ENCODE measurements around the gene PATE3. TPM values are rescaled to one million over a fixed set of nuclear protein-coding genes. Genes with fewer than 3 reads are reported as not detected.

PATE3 gene
- total RNA-seq, 1 experiment from 2014 or later = not detected

DNA sequence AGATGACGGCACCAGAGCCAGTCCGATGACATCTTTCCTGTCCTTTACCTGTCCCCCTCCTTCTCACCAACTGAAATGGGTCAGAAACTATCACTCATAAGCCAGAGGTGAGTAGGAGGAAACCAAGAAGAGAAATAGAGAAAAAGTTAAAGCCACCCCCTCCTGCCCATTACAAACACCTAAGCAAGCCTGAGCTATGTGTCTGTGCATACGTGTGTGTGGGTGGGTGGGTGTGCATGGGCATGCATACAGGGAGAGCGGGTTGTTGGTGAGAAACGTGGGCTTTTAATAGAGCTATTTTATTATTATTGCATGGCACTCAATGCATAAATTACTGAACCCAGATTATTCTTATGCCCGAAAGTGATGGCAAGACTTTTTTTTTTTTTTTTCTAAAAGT lies 47.8 kb downstream of the PATE3 start:
- DNase-seq (ENCODE audit: extremely low read depth, low read depth) = no peak

Other genes starting within 250 kb of the PATE3 start
- gene EI24, start 218.7 kb upstream of the PATE3 start, total RNA-seq (2014; rRNA removed; shearing (Covaris generic)) = 102 and 103 TPM in 2 replicates
- gene STT3A, start 195.3 kb upstream of the PATE3 start, total RNA-seq (2014; rRNA removed; shearing (Covaris generic)) = 176 and 198 TPM in 2 replicates
- 36.1 and 38.7 TPM in 2 replicates for gene CHEK1, start 163.0 kb upstream of the PATE3 start, total RNA-seq (2014; rRNA removed; shearing (Covaris generic))
- not detected in 2 replicates for gene ACRV1, start 107.3 kb upstream of the PATE3 start, total RNA-seq (2014; rRNA removed; shearing (Covaris generic))
- gene PATE1, start 41.8 kb upstream of the PATE3 start, total RNA-seq (2014; rRNA removed; shearing (Covaris generic)) = not detected in 2 replicates
- not detected in 2 replicates for gene PATE2, start 9.3 kb upstream of the PATE3 start, total RNA-seq (2014; rRNA removed; shearing (Covaris generic))
- gene PATE4, start 45.2 kb downstream of the PATE3 start, total RNA-seq (2014; rRNA removed; shearing (Covaris generic)) = not detected in 2 replicates
- 8.5 and 11.7 TPM in 2 replicates for gene HYLS1, start 99.5 kb downstream of the PATE3 start, total RNA-seq (2014; rRNA removed; shearing (Covaris generic))
- 17.2 and 17.9 TPM in 2 replicates for gene PUS3, start 115.1 kb downstream of the PATE3 start, total RNA-seq (2014; rRNA removed; shearing (Covaris generic))
- gene DDX25, start 116.4 kb downstream of the PATE3 start, total RNA-seq (2014; rRNA removed; shearing (Covaris generic)) = not detected in 2 replicates
- gene VSIG10L2, start 157.9 kb downstream of the PATE3 start, total RNA-seq (2014; rRNA removed; shearing (Covaris generic)) = 0.02 TPM in 1 of 2 replicates, not detected in the other

Data from NCI-H460 (cell line).